Measurements from ENCODE around the gene ATP8B4.

ATP8B4 gene

GRCh38 chr15:49870472-49870871 is 248.6 kb downstream of the ATP8B4 start:
- no peaks in the 10 kb centered on the region for H3K27me3 ChIP-seq (ENCODE audit: control insufficient read depth, insufficient read depth, low read length)
- H3K4me3 ChIP-seq (ENCODE audit: low read depth, low read length): no peak overlapping the region
- H3K9ac ChIP-seq (ENCODE audit: low read length): no peak overlapping the region
- H3K36me3 ChIP-seq (ENCODE audit: control insufficient read depth, insufficient read depth, low read length): no peaks in the 10 kb centered on the region
- H3K27ac ChIP-seq (ENCODE audit: low read depth, low read length): no peak overlapping the region
- no peaks in the 10 kb centered on the region; the same call in 1 of the 2 replicates for H3K9me3 ChIP-seq (ENCODE audit: control insufficient read depth, insufficient read depth, low read depth, low read length)
- no peaks in the 10 kb centered on the region for H3K4me1 ChIP-seq (ENCODE audit: control insufficient read depth, insufficient read depth, low read length)

- Histone ChIP-seq H3K36me3 (ENCODE audit: control insufficient read depth, insufficient read depth, low read length) (no peaks in the 10 kb centered on the region), H3K4me3 (ENCODE audit: low read depth, low read length) (no peak overlapping the region), H3K4me1 (ENCODE audit: control insufficient read depth, insufficient read depth, low read length) (no peaks in the 10 kb centered on the region), H3K9ac (ENCODE audit: low read length) (no peak overlapping the region), H3K9me3 (ENCODE audit: control insufficient read depth, insufficient read depth, low read depth, low read length) (no peaks in the 10 kb centered on the region; the same call in 1 of the 2 replicates), H3K27me3 (ENCODE audit: control insufficient read depth, insufficient read depth, low read length) (no peaks in the 10 kb centered on the region), H3K27ac (ENCODE audit: low read depth, low read length) (no peak overlapping the region)
Observed at GRCh38 chr15:49868348-49868747, 250.7 kb downstream of the ATP8B4 start.

GRCh38 chr15:49865925-49866757 is 252.9 kb downstream of the ATP8B4 start:
- no peak overlapping the region for H3K4me3 ChIP-seq (ENCODE audit: low read depth, low read length)
- no peaks in the 10 kb centered on the region for H3K27me3 ChIP-seq (ENCODE audit: control insufficient read depth, insufficient read depth, low read length)
- no peak overlapping the region for H3K9ac ChIP-seq (ENCODE audit: low read length)
- no peaks in the 10 kb centered on the region; the same call in 1 of the 2 replicates for H3K9me3 ChIP-seq (ENCODE audit: control insufficient read depth, insufficient read depth, low read depth, low read length)
- no peak overlapping the region for H3K27ac ChIP-seq (ENCODE audit: low read depth, low read length)
- H3K4me1 ChIP-seq (ENCODE audit: control insufficient read depth, insufficient read depth, low read length): no peaks in the 10 kb centered on the region
- no peaks in the 10 kb centered on the region for H3K36me3 ChIP-seq (ENCODE audit: control insufficient read depth, insufficient read depth, low read length)

GRCh38 chr15:49864251-49864650 is 254.8 kb downstream of the ATP8B4 start:
- H3K36me3 ChIP-seq (ENCODE audit: control insufficient read depth, insufficient read depth, low read length): no peaks in the 10 kb centered on the region
- no peaks in the 10 kb centered on the region for H3K27me3 ChIP-seq (ENCODE audit: control insufficient read depth, insufficient read depth, low read length)
- H3K4me1 ChIP-seq (ENCODE audit: control insufficient read depth, insufficient read depth, low read length): no peaks in the 10 kb centered on the region
- no peak overlapping the region for H3K4me3 ChIP-seq (ENCODE audit: low read depth, low read length)
- H3K27ac ChIP-seq (ENCODE audit: low read depth, low read length): no peak overlapping the region
- no peaks in the 10 kb centered on the region; the same call in 1 of the 2 replicates for H3K9me3 ChIP-seq (ENCODE audit: control insufficient read depth, insufficient read depth, low read depth, low read length)
- no peak overlapping the region for H3K9ac ChIP-seq (ENCODE audit: low read length)

GRCh38 chr15:49863431-49864224 is 255.4 kb downstream of the ATP8B4 start:
- Histone ChIP-seq H3K9me3 (ENCODE audit: control insufficient read depth, insufficient read depth, low read depth, low read length) (no peaks in the 10 kb centered on the region; the same call in 1 of the 2 replicates), H3K9ac (ENCODE audit: low read length) (no peak overlapping the region), H3K27me3 (ENCODE audit: control insufficient read depth, insufficient read depth, low read length) (no peaks in the 10 kb centered on the region), H3K27ac (ENCODE audit: low read depth, low read length) (no peak overlapping the region), H3K4me3 (ENCODE audit: low read depth, low read length) (no peak overlapping the region), H3K36me3 (ENCODE audit: control insufficient read depth, insufficient read depth, low read length) (no peaks in the 10 kb centered on the region), H3K4me1 (ENCODE audit: control insufficient read depth, insufficient read depth, low read length) (no peaks in the 10 kb centered on the region)

- H3K4me3 ChIP-seq (ENCODE audit: low read depth, low read length): no peak overlapping the region
- no peaks in the 10 kb centered on the region for H3K36me3 ChIP-seq (ENCODE audit: control insufficient read depth, insufficient read depth, low read length)
- no peaks in the 10 kb centered on the region for H3K9me3 ChIP-seq (ENCODE audit: control insufficient read depth, insufficient read depth, low read depth, low read length)
- no peak overlapping the region for H3K9ac ChIP-seq (ENCODE audit: low read length)
- H3K4me1 ChIP-seq (ENCODE audit: control insufficient read depth, insufficient read depth, low read length): no peaks in the 10 kb centered on the region
- H3K27ac ChIP-seq (ENCODE audit: low read depth, low read length): no peak overlapping the region
- no peaks in the 10 kb centered on the region for H3K27me3 ChIP-seq (ENCODE audit: control insufficient read depth, insufficient read depth, low read length)
Observed at GRCh38 chr15:49860101-49860500, 258.9 kb downstream of the ATP8B4 start.

- H3K9me3 ChIP-seq (ENCODE audit: control insufficient read depth, insufficient read depth, low read depth, low read length): no peaks in the 10 kb centered on the region
- no peak overlapping the region for H3K9ac ChIP-seq (ENCODE audit: low read length)
- H3K36me3 ChIP-seq (ENCODE audit: control insufficient read depth, insufficient read depth, low read length): no peaks in the 10 kb centered on the region
- no peaks in the 10 kb centered on the region for H3K4me1 ChIP-seq (ENCODE audit: control insufficient read depth, insufficient read depth, low read length)
- no peak overlapping the region for H3K4me3 ChIP-seq (ENCODE audit: low read depth, low read length)
- no peak overlapping the region for H3K27ac ChIP-seq (ENCODE audit: low read depth, low read length)
- no peaks in the 10 kb centered on the region for H3K27me3 ChIP-seq (ENCODE audit: control insufficient read depth, insufficient read depth, low read length)
Observed at GRCh38 chr15:49857496-49858475, 261.2 kb downstream of the ATP8B4 start.

GRCh38 chr15:49855917-49856637 is 263.0 kb downstream of the ATP8B4 start:
- no peak overlapping the region for H3K4me3 ChIP-seq (ENCODE audit: low read depth, low read length)
- H3K36me3 ChIP-seq (ENCODE audit: control insufficient read depth, insufficient read depth, low read length): no peaks in the 10 kb centered on the region
- 0 out of 2 replicates have a peak, but pooled peaks cover 2% of the 10 kb centered on the region for H3K9me3 ChIP-seq (ENCODE audit: control insufficient read depth, insufficient read depth, low read depth, low read length)
- no peak overlapping the region for H3K9ac ChIP-seq (ENCODE audit: low read length)
- no peak overlapping the region for H3K27ac ChIP-seq (ENCODE audit: low read depth, low read length)
- H3K27me3 ChIP-seq (ENCODE audit: control insufficient read depth, insufficient read depth, low read length): no peaks in the 10 kb centered on the region
- H3K4me1 ChIP-seq (ENCODE audit: control insufficient read depth, insufficient read depth, low read length): no peaks in the 10 kb centered on the region

GRCh38 chr15:49852756-49853155 is 266.3 kb downstream of the ATP8B4 start:
- Histone ChIP-seq H3K27ac (ENCODE audit: low read depth, low read length) (no peak overlapping the region), H3K9ac (ENCODE audit: low read length) (no peak overlapping the region), H3K4me3 (ENCODE audit: low read depth, low read length) (no peak overlapping the region), H3K27me3 (ENCODE audit: control insufficient read depth, insufficient read depth, low read length) (no peaks in the 10 kb centered on the region), H3K36me3 (ENCODE audit: control insufficient read depth, insufficient read depth, low read length) (no peaks in the 10 kb centered on the region), H3K4me1 (ENCODE audit: control insufficient read depth, insufficient read depth, low read length) (no peaks in the 10 kb centered on the region), H3K9me3 (ENCODE audit: control insufficient read depth, insufficient read depth, low read depth, low read length) (0 out of 2 replicates have a peak, but pooled peaks cover 2% of the 10 kb centered on the region)

- Histone ChIP-seq H3K27me3 (ENCODE audit: control insufficient read depth, insufficient read depth, low read length) (no peaks in the 10 kb centered on the region), H3K9me3 (ENCODE audit: control insufficient read depth, insufficient read depth, low read depth, low read length) (0 out of 2 replicates have a peak, but pooled peaks cover 2% of the 10 kb centered on the region), H3K4me3 (ENCODE audit: low read depth, low read length) (no peak overlapping the region), H3K4me1 (ENCODE audit: control insufficient read depth, insufficient read depth, low read length) (no peaks in the 10 kb centered on the region), H3K36me3 (ENCODE audit: control insufficient read depth, insufficient read depth, low read length) (no peaks in the 10 kb centered on the region), H3K27ac (ENCODE audit: low read depth, low read length) (no peak overlapping the region), H3K9ac (ENCODE audit: low read length) (no peak overlapping the region)
Observed at GRCh38 chr15:49848807-49849206, 270.2 kb downstream of the ATP8B4 start.
